Glutamatergic neuron (in vitro differentiated cells): ENCODE measurements around the gene OR13A1. TPM values are rescaled to one million over a fixed set of nuclear protein-coding genes. Genes with fewer than 3 reads are reported as not detected.
"Not testable (repeated sequence)": the region's sequence is repeated elsewhere in the genome, so short reads cannot be mapped to it uniquely, and the experiment has no call there.

Experiments used
- DNase-seq: peaks from one replicate; pipeline ENCODE4 v3.0.0; 2022
- H3K27ac Mint-ChIP-seq: one replicate; pipeline ENCODE4 v1.8.0; 2020; ENCODE audit warnings: mild to moderate bottlenecking, mixed read lengths, inconsistent platforms; ENCODE audit not compliant: unreplicated experiment
- H3K27me3 Mint-ChIP-seq: one replicate; pipeline ENCODE4 v1.8.0; 2020; ENCODE audit warnings: mild to moderate bottlenecking, moderate library complexity, mixed read lengths, inconsistent platforms; ENCODE audit not compliant: unreplicated experiment
- H3K36me3 Mint-ChIP-seq: one replicate; pipeline ENCODE4 v1.8.0; 2020; ENCODE audit warnings: mild to moderate bottlenecking, mixed read lengths, inconsistent platforms; ENCODE audit not compliant: unreplicated experiment
- H3K4me1 Mint-ChIP-seq: one replicate; pipeline ENCODE4 v1.8.0; 2020; ENCODE audit warnings: mild to moderate bottlenecking, low read depth, mixed read lengths, inconsistent platforms; ENCODE audit not compliant: unreplicated experiment
- H3K4me3 Mint-ChIP-seq: one replicate; pipeline ENCODE4 v1.8.0; 2020; ENCODE audit warnings: mild to moderate bottlenecking, mixed read lengths, inconsistent platforms; ENCODE audit not compliant: unreplicated experiment
- H3K9me3 Mint-ChIP-seq: one replicate; pipeline ENCODE4 v1.8.0; 2020; ENCODE audit warnings: mild to moderate bottlenecking, moderate library complexity, mixed read lengths, inconsistent platforms; ENCODE audit not compliant: unreplicated experiment
- CTCF ChIP-seq: fragments of 200-600 bp; sonication (generic); IDR thresholded peaks from one replicate; pipeline ENCODE4 v1.5.0; 2021; ENCODE audit not compliant: partially characterized antibody, unreplicated experiment
- long read RNA-seq: library from polyadenylated mRNA; unstranded; transcript quantifications from one replicate; pipeline ENCODE4 v2.0.0, GENCODE V29; 2020; ENCODE audit not compliant: unreplicated experiment
- total RNA-seq: library from RNA; stranded (reverse); fragmentation: NEBNext Ultra II Directional; extraction: Animal tissue kit (Norgen Biotek cat#: 25700); gene quantifications from one replicate; pipeline ENCODE4 v1.2.1, GENCODE V29; 2021; ENCODE audit not compliant: unreplicated experiment

The OR13A1 gene, protein sequence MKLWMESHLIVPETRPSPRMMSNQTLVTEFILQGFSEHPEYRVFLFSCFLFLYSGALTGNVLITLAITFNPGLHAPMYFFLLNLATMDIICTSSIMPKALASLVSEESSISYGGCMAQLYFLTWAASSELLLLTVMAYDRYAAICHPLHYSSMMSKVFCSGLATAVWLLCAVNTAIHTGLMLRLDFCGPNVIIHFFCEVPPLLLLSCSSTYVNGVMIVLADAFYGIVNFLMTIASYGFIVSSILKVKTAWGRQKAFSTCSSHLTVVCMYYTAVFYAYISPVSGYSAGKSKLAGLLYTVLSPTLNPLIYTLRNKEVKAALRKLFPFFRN
- total RNA-seq = 0.44 TPM
- long read RNA-seq, partial matches to known transcripts = 0 of 1 reads
- long read RNA-seq, other reads (novel, unspliced or antisense) = 1 of 1 reads

DNA sequence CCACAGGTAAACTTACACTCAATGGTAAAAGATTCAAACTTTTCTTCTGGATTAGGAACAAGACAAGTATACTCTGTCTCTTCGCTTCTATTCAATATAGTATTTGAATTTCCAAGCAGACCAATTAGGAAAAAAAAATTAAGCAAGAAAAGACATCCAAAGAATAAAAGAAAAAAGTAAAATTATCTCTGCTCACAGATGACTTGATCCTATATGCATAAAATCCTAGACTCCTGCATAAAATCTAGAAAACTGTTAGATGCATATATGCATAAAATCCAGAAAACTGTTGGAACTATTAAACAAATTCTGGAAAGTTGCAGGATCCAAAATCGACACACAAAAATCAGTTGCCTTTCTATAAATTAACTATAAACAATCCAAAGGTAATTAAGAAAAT, at the start of gene OR13A1:
OR13A1 (minus strand) TSS at position 101 of the 400 bp plus-strand sequence. CDS start 11,186 bp downstream, outside the sequence.
- Mint-ChIP-seq H3K27ac (no peak within 1 kb of the TSS), H3K9me3 (no peaks in the 10 kb centered on the region), H3K36me3 (no peaks in the 10 kb centered on the region), H3K4me1 (no peaks in the 10 kb centered on the region), H3K4me3 (no peak within 1 kb of the TSS), H3K27me3 (no peaks in the 10 kb centered on the region)
- TF ChIP-seq CTCF = no peak
- no peak for DNase-seq

DNA sequence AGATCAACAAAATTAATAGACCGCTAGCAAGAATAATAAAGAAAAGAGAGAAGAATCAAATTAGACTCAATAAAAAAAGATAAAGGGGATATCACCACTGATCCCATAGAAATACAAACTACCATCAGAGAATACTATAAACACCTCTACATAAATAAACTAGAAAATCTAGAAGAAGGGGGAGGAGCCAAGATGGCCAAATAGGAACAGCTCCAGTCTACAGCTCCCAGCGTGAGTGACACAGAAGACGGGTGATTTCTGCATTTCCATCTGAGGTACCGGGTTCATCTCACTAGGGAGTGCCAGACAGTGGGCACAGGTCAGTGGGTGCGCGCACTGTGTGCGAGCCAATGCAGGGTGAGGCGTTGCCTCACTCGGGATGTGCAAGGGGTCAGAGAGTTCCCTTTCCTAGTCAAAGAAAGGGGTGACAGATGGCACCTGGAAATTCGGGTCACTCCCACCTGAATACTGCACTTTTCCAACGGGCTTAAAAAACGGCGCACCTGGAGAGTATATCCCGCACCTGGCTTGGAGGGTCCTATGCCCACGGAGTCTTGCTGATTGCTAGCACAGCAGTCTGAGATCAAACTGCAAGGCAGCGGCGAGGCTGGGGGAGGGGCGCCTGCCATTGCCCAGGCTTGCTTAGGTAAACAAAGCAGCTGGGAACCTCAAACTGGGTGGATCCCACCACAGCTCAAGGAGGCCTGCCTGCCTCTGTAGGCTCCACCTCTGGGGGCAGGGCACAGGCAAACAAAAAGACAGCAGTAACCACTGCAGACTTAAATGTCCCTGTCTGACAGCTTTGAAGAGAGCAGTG, 46.8 kb upstream of the OR13A1 start:
- Mint-ChIP-seq H3K27ac (peak overlapping the region; percentile 5), H3K4me3 (peak overlapping the region; percentile 13), H3K36me3 (peaks cover 12% of the 10 kb centered on the region)
- H3K9me3 Mint-ChIP-seq, H3K4me1 Mint-ChIP-seq, H3K27me3 Mint-ChIP-seq: not testable (repeated sequence)
- peak; percentile 36 for DNase-seq

GRCh38 chr10:45358961-45359360, 43.6 kb upstream of the OR13A1 start:
- not testable (repeated sequence) for H3K4me3 Mint-ChIP-seq, H3K27me3 Mint-ChIP-seq, H3K9me3 Mint-ChIP-seq, H3K27ac Mint-ChIP-seq, DNase-seq, H3K36me3 Mint-ChIP-seq, H3K4me1 Mint-ChIP-seq

- Mint-ChIP-seq H3K36me3 (no peaks in the 10 kb centered on the region), H3K27ac (no peak overlapping the region), H3K4me3 (no peak overlapping the region), H3K27me3 (no peaks in the 10 kb centered on the region), H3K9me3 (peaks cover 3% of the 10 kb centered on the region), H3K4me1 (no peaks in the 10 kb centered on the region)
- no peak for DNase-seq
- no peak for TF ChIP-seq CTCF
These were observed 40.1 kb upstream of the OR13A1 start for GRCh38 chr10:45355494-45355893.

- Mint-ChIP-seq H3K4me3 (no peak overlapping the region), H3K9me3 (no peaks in the 10 kb centered on the region), H3K27me3 (no peaks in the 10 kb centered on the region), H3K27ac (no peak overlapping the region), H3K36me3 (no peaks in the 10 kb centered on the region), H3K4me1 (no peaks in the 10 kb centered on the region)
- no peak for TF ChIP-seq CTCF
- no peak for DNase-seq
These were observed 38.9 kb upstream of the OR13A1 start for GRCh38 chr10:45354261-45354660.

- Mint-ChIP-seq H3K36me3 (peaks cover 3% of the 10 kb centered on the region), H3K4me3 (no peak overlapping the region), H3K27ac (no peak overlapping the region), H3K27me3 (peaks cover 3% of the 10 kb centered on the region), H3K4me1 (no peaks in the 10 kb centered on the region), H3K9me3 (peaks cover 1% of the 10 kb centered on the region)
- no peak for DNase-seq
- no peak for TF ChIP-seq CTCF
These were observed 37.8 kb upstream of the OR13A1 start for GRCh38 chr10:45353186-45353585.

DNA sequence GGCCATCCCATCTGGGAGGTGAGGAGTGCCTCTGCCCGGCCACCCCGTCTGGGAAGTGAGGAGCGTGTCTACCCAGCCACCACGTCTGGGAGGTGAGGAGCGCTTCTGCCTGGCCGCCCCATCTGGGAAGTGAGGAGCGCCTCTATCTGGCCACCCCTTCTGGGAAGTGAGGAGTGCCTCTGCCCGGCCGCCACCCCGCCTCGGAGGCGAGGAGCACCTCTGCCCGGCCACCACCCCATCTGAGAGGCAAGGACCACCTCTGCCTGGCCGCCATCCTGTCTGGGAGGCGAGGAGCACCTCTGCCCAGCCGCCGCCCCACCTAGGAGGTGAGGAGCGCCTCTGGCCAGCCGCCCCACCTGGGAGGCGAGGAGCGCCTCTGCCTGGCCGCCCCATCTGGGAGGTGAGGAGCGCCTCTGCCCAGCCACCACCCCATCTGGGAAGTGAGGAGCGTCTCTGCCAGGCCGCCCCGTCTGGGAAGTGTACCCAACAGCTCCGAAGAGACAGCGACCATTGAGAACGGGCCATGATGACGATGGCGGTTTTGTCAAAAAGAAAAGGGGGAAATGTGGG, 32.9 kb upstream of the OR13A1 start:
- not testable (repeated sequence) for H3K36me3 Mint-ChIP-seq, H3K4me3 Mint-ChIP-seq, H3K4me1 Mint-ChIP-seq, H3K27me3 Mint-ChIP-seq, DNase-seq, H3K27ac Mint-ChIP-seq
- H3K9me3 Mint-ChIP-seq = peaks cover 11% of the 10 kb centered on the region

DNA sequence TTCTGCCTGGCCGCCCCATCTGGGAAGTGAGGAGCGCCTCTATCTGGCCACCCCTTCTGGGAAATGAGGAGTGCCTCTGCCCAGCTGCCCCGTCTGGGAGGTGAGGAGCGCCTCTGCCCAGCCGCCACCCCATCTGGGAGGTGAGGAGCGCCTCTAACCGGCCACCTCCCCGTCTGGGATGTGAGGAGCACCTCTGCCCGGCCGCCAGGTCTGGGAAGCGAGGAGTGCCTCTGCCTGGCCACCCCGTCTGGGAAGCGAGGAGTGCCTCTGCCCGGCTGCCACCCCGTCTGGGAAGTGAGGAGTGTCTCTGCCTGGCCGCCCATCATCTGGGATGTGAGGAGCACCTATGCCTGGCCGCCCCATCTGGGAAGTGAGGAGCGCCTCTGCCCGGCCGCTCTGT, 32.1 kb upstream of the OR13A1 start:
- peaks cover 11% of the 10 kb centered on the region for H3K9me3 Mint-ChIP-seq
- H3K27me3 Mint-ChIP-seq, H3K4me3 Mint-ChIP-seq, H3K4me1 Mint-ChIP-seq, H3K36me3 Mint-ChIP-seq, H3K27ac Mint-ChIP-seq, DNase-seq: not testable (repeated sequence)
